ENCODE data around the gene EZH1.
A peak's percentile ranks its signal among the peaks of the same experiment; 100 is the strongest.
"Not testable (repeated sequence)": the region's sequence is repeated elsewhere in the genome, so short reads cannot be mapped to it uniquely, and the experiment has no call there.

Gene EZH1

DNA sequence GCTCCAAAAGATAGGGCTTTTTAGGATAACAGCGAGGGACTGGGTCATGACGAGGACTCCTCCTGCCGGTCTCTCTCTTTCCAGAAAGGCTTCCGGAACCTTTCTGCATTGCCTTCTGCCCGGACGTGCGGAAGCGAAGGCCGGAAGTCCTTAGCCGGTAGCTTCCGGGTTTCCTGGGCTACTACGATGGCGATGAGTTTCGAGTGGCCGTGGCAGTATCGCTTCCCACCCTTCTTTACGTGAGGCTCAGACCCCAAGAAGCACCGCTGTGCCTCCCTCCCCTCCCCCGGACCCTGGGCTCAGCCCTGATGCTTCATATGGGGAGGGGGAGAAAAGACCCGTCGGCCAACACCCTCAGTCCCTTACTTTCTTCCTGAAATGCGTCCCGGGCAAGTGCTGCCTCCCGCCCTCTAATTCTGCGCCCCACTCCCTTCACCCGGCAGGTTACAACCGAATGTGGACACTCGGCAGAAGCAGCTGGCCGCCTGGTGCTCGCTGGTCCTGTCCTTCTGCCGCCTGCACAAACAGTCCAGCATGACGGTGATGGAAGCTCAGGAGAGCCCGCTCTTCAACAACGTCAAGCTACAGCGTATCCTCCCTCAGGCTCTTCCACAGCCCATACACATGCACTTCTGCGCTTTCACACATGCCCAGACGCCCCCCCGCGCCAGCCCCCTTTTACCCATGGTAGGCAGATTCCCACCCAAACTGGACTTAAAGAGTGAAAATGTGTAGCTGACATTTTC, 28.6 kb upstream of the EZH1 start, which contains the start of gene VPS25:
TSS of gene VPS25 (plus strand) at position 160 of the 746 bp plus-strand sequence. CDS start at position 187, 27 bp downstream.
- DNase-seq, result peak in 55 of 56 donors; percentile 18 to 86 (median 69)

DNA sequence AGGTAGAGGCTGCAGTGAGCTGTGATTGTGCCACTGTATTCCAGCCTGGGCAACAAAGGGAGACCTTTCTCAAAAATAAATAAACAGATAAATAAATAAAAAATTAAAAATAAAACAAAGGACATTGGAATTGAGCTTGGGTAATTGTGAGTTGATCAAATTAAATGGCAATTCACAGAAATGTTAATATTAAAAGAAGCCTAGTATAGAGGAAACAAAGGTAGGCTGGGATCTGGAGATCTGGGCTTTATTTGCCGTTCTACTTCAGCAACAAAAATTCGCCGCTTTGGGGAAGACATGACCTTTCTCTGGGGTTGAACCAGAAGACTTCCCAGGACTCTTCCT, 28.1 kb upstream of the EZH1 start:
- no peak for DNase-seq

DNA sequence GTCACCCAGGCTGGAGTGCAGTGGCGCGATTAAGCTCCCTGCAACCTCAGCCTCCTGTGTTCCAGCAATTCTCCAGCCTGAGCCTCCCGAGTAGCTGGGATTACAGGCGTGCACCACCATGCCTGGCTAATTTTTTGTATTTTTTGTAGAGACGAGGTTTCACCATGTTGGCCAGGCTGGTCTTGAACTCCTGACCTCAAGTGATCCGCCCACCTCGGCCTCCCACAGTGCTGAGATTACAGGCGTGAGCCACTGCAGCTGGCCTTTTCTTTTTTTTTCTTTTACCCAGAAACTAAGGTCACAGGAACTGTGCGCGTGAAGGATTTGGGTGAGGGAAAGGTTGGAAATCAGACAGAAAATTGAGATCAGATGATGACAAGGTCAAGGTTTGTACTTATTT, 25.1 kb upstream of the EZH1 start:
- not testable (repeated sequence) for DNase-seq

DNA sequence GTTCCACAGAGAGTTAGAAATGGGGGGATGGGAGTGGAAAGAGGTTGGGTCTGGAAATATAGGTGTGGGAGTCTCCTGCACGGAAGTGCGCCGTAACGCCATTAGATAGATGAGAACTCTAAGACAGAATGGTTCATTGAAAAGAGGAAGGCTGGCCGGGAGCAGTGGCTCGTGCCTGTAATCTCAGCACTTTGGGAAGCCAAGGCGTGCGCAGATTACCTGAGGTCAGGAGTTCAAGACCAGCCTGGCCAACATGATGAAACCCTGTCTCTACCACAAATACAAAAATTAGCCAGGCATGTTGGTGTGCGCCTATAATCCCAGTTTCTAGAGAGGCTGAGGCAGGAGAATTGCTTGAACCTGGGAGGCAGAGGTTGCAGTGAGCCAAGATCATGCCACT, 23.2 kb upstream of the EZH1 start:
- DNase-seq, result not testable (repeated sequence)

DNA sequence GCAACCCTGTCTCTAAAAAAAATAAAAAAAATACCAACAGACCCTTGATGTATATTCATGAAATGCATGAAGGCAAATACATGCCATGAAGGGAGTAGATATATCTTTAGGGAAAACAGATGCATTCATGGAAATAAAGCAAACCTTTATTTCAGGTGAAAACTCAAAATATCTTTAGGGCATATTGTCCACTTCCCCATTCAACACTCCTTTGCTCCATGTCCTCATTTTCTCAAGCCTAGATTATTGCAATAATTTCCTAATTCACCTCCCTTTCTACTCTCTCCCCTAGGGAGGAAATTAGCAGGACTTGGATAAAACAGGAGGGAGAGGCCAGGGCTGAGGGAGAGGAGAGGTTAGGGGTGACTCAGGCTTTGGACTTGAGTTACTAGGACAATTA, 22.7 kb upstream of the EZH1 start:
- no peak for DNase-seq

DNA sequence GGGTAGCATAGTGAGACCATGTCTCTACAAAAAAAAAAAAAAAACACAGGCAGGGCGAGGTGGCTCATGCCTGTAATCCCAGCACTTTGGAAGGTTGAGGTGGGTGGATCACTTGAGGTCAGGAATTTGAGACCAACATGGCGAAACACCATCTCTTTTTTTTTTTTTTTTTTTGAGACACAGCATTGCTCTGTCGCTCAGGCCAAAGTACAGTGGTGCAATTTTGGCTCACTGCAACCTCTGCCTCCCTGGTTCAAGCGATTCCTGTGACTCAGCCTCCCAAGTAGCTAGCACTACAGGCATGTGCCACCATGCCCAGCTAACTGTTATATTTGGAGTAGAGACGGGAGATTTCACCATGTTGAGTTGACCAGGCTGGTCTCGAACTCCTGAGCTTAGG, 21.3 kb upstream of the EZH1 start:
- no peak for DNase-seq

DNA sequence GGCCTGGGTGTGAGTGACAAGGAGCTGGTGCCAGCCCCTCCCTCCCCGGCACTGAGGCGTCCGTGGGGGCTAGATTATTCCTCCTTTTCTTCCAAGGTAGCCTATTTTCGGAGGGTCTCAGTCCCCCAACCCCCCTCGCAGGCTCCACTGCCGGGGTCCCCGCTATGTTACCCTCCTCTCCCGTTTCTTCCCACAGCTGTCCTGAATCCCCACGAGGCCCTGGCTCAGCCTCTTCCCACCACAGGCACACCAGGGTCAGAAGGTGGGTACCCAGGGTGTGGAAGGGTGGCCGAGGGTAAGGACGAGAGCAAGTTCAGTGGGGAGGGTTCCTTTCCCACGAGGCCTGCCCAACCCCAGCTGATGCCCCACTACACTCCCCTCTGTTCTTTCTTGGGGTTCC, 16.8 kb upstream of the EZH1 start:
- no peak for DNase-seq

DNA sequence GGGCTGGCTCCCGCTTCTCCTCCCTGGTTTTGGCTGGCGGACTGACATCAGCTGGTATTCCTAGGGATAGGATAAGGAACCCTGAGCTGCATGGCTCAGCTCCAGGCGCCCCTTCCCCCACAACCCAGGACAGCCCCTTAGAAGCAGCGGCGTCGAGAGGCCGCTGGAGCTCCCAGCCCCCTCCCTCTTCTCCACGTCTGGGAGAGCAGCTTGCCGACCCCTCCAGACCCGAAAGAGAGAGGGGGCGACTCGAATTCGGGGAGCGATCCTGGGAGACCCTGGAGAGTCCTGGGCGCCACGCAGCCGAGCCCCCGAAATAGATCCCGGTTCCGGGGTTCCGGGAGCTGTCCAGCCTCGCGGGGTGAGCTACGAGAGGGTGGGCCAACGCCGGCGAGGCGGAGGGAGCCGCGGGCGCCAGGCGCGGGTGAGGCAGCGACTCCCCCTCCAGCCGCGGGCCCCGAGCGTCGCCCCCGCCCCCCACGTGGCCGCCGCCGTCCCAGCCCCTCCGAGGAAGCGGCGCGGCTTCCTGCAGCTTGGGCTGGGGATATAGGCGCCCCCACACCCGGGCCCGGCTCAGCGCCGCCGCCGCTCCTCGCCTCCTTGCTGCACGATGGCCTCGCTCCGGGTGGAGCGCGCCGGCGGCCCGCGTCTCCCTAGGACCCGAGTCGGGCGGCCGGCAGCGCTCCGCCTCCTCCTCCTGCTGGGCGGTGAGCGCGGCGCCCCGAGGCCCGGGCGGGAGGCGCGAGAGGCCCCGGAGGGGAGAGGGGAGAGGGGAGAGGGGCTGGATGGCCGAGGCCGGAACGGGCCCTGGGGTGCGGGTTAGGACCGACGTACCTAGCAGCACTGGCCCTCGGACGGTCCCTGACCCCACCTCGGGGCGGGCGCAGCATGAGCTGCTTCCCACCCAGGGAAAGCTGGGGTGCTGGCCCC, 16.1 kb upstream of the EZH1 start, which contains the start of gene RAMP2:
TSS of gene RAMP2 (plus strand) at position 576 of the 930 bp plus-strand sequence. CDS start at position 611, 35 bp downstream.
- peak in 2 of 56 donors; percentile 18 to 54 for DNase-seq

DNA sequence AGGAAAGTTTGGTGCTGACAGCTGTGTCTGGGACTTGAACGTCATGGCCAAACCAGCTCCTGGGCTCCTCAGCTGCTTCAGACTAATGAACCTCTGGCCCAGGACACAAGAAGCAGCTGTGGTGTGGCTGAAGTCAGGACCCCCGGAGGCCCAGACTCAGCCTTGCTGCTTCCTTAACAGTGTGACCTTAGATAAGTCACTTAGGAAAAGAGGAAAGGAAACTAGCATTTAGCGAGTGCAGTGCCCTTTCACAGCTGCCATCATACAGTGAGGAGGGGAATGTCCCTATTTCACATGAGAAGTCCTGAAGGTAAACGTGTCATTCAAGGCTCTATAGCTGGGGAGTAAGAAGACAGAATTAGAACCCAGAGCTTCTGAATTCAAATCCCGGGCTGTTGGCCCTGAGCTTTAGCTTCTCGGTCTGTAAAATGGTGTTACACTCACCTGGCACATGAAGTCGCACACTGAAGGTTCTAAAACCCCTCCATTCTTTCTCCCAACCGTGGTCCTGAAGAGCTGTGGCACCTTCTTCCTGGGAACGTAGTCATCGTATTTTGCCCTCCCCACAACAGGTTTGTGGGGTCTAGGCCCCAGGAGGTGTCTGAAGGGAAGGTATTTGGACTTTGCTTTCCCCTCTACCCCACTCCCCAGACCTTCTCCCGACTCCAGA, 15.3 kb upstream of the EZH1 start:
- DNase-seq, result no peak

DNA sequence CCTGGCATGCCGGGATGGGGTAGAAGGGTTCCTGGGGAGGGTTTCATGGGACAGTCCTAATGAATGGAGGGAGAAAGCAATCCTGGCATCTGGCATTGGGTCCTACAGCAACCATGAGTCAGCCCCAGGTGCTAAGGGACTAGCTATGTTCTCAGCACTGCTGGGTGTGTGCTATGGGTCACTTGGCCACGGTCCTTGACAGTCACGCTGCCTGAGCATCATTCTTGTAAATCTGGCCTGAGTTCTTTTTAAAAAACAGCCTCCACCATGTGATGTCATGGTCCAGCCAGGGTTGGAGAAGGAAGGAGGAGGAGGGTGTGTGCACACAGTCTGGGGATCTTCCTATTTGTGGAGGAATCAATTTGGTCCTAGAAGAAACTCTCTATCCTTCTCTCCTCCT, 9.9 kb upstream of the EZH1 start:
- no peak for DNase-seq

DNA sequence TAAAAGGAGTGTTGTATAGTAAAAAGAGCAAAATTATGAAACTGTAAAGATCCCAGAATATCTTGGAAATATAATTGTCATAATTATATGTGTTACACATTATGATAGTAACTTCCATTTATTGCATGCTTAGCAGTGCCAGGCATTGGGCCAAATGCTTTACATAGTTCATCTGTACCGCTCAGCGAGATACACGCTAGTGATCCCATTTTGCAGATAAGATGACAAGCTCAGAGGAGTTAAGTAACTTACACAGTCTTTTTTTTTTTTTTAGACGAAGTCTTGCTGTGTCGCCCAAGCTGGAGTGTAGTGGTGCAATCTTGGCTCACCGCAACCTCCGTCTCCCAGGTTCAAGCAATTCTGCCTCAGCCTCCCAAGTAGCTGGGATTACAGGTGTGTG, 6.8 kb upstream of the EZH1 start:
- DNase-seq, result no peak

DNA sequence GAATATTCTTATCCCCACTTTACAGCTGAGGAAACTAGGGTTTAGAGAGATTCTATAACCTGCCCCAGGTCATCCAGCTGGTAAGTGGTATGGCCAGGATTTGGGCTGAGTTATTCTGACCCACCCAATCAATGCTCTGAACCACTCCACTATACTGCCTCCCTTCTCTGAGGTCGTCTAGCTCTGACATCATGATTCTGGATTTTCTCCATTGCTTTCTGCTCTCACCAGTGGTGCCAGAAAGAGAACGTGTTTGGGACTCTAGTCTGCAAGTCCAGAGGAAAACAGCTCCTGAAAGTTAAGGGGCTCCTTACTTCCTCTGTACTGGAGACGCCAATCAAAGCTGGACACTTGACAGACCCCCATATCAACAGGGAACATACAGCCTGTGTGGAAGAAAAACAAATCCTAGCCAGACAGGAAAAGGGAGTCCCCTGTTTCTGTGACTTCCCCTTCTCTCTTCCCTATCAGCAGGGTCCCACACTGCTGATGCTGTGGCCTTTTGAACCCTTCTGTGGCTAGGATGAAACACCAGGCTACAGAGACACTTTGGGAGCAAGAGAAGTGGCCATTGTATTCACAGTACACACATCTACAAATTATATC, 6.0 kb upstream of the EZH1 start:
- DNase-seq, result peak in 1 of 56 donors; percentile 11

DNA sequence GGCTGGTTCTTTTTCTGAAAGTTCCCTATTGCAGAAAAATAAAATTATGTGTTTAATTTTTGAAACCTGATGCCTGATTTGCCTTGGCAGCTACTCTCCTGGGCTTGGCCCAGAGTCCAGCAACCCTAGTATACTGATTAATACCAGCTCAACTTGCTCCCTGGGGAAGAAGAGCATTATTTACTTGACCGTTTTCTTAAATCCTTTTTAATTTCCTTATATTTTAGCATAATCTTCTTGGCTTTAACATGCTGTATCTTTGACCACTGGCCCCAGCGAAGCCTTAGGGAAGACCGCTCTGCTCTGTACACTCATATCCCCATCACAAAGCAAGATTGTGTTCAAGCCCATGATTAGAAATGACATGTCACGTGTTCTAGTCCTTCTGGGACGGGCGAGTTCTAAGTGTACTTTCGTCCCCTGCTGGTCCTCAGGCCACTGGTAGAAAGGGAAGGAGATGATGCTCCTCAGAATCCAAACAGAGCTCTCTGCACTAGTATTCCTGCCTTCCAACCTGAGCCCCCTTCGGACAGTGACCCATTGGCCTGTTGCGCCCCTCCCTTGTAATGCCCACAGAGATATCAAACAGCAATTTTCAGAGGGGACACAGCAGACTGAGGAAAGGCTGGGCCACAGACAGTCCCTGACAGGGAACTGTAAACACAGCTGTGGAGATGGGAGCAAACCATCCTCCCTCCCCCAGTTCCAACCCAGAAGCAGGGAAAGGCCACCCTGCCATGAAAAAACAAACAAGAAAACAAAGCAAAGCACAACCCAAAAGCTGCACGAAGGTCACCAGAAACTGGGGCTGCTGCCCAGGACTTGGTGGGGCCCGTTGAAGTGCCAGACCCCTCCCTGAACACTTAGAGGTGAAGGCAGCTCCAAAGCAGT, 4.3 kb upstream of the EZH1 start:
- peak in 4 of 56 donors; percentile 15 to 27 (median 22) for DNase-seq

DNA sequence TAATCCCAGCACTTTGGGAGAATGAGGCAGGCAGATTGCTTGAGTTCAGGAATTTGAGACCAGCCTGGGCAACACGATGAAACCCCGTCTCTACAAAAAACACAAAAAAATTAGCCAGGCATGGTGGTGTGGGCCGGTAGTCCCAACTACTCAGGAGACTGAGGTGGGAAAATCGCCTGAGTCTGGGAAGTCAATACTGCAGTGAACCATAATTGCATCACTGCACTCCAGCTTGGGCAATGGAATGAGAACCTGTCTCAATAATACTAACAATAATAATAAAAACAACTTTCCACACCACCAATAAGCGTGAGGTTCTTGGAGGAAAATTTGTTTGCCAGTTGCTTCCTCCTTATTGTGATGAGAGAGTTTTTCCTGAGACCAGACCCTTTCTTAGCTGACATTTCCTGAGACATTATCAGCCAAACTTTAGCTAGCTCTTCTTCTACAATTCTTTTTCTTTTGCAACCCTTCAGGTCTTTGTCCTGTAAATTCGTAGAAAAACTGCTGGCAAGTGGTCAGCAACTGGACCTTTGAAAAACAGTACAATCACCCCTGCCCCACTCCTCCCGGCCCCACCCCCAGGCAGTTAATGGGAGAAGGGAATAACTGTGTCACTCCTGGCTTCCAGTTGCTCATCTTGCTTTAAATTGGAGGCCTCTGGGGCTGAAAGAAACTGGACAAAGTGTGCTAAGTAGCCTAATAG, 3.5 kb upstream of the EZH1 start:
- peak in 1 of 56 donors; percentile 1 for DNase-seq

DNA sequence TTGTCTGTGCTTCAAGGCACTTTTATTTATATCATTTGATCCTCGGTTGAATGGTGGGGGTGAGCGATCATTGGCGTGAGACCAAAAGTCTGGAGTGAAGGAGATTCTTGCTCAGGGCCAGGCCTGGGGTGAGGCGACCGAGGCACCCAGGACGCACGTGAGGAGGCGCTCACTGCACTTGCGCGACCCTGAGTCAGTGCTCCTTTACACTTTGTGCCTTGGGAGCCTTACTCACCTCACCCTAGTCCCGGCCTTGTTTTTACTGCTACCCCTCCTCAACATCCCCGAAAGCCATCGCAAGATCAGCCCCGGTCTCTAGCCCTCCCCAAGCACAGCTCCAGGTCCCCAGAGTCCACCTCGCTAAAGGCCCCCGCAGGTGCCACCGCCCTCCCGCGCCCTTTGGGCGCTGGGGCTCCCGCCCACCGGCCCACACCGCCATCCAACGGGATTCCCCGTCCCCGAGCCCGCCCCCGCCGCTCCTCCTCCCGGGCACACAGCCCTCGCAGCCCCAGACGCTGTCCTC, 496 bp downstream of the EZH1 start:
- peak in 39 of 56 donors; percentile 34 to 83 (median 64) for DNase-seq

DNA sequence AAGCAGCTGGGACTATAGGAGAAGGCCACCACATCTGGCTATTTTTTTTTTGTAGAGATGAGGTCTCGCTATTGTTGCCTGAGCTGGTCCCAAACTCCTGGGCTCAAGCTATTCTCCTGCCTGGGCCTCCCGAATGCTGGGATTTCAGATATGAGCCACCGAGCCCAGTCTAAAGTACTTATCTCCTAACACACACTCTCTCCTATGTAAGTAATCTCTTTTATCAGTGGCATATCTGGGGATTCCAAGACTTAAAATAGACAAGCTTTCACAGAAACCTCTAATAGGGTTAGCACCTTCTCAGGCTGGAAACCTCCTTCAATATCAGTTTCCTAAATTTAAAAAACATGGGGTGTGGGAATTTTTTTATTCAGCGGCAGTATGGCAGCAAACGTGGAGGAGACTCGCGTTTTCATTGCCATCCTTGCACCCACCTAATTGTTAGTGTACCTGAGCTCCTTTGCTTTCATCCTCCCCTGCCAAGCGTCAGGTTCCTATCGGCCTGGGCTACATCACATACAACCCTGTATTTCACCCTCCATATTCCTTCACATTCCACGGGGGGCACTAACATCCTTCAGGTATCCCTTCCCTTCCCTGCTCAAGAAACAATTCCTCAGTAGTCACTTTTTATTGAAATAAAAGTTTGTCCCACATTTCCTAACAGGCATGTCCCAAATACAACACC, 1.1 kb downstream of the EZH1 start:
- DNase-seq, result no peak

DNA sequence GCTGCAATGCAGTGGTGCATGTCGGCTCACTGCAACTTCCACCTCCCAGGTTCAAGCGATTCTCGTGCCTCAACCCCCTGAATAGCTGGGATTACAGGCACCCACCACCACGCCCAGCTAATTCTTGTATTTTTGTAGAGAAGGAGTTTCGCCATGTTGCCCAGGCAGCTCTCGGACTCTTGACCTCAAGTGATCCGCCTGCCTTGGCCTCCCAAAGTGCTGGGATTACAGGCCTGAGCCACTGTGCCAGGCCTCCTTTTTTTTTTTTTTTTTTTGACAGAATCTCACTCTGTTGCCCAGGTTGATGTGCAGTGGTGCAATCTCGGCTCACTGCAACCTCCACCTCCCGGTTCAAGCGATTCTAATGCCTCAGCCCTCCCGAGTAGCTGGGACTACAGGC, 1.9 kb downstream of the EZH1 start:
- not testable (repeated sequence) for DNase-seq

DNA sequence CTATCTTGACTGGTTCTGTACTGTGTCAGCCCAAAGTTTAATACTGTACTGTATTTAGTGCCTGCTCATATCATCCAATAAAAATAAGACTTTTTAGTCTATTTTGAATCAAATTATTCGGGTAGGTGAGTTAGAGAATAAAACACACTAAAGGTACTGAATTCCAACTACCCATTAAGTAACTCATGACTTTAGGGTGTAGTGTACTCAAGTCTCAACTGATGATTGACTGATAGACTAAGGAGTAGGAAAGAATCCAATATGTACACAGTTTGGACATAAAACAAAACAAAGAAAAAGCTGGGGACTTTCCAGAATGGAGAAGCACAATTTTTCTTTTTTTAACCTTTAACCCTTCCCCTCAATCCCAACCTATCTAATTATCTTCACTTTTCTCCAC, 4.1 kb downstream of the EZH1 start:
- DNase-seq, result no peak

DNA sequence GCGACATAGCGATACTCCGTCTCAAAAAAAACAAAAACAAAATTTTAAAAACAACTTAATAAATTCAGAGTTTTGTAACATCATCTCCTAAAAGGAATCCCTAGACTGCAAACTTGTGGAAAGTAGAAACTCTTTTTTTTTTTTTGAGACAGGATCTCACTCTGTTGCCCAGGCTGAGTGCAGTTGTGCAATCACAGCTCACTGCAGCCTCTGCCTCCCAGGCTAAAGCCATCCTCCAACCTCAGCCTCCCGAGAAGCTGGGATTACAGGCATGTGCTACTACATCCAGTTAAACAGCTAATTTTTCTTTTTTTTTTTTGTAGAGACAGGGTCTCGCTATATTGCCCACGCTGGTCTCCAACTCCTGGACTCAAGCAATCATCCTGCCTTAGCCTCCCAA, 19.7 kb downstream of the EZH1 start:
- DNase-seq, result no peak

Measured in nucleus accumbens (tissue), 56 donors.